ENCODE results near the gene PRKD3.
"Not testable (repeated sequence)": the region's sequence is repeated elsewhere in the genome, so short reads cannot be mapped to it uniquely, and the experiment has no call there.

The PRKD3 gene

DNA sequence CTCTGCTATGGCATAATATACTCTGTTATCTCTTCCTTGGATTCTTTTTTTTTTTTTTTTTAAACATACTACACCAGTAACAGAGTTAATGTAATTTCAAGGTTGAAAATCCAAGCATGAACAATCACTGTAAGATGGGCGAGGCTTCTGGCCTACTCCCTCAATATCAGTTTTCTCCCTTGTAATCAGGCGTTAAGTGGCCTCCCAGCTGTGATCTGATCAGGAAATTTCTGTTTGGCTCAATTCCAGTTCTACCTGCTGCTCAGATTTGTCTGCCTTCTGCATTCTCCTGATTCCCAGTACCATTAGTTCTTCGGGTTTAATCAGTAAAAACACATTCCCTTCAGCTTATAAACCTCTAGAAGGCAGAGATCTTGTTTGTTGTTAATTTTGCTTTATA, 18.6 kb downstream of the PRKD3 start:
- no peak for DNase-seq

DNA sequence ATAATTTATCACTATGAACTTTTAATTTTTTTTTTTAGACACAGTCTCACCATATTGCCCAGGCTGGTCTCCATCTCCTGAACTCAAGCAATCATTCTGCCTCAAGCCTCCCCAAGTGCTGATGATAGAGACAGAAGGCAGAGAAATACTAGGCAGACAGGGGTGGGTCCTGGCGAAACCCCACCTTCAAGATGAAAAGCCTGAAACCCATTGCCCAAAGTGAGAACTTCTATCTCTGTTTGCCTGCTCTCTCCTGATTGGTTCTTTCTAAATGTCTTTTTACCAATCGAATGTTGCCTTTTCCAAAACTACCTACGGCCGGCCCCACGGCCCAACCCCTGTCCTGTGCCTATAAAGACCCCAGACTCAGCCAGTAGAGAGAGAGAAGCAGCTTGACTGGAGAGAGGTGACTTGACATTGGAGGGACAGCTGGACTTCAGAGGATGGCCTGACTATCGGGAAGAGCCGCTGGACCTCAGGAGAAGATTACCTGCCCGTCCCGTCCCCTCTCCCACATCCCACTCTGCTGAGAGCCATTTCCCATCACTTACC, 21.9 kb downstream of the PRKD3 start:
- no peak for DNase-seq

DNA sequence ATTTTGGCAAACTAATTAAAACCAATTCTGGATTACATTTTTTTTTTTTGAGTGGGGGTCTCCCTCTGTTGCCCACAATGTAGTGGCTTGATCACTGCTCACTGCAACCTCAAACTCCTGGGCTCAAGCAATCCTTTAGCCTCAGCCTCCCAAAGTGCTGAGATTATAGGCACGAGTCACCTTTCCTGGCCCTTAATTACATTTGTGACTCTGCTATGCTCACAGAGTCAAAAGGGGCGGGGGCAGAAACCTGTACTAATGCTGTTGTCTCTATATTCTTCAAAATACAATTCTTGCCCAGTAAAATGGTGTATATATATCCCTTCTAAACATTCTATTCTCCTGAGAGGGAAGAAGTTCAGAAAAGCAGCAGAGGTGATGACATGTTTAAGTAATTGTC, 23.2 kb downstream of the PRKD3 start:
- no peak for DNase-seq

DNA sequence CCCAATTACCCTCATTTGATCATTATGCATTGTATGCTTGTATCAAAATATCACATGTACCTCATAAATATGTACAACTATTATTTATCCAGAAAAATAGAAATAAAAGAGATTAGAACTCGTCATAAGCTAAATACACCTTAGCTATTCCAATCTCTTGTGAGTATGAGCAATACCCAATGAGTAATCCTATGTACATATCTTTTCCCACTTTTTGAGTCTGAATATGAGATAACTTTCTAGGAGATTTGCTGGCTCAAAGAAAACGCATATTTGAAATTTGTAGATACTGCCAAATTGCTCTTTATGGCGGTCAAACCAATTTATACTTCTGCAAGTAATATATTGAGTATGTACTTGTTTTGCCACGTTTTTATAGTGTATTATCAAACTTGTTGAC, 24.1 kb downstream of the PRKD3 start:
- no peak for DNase-seq

DNA sequence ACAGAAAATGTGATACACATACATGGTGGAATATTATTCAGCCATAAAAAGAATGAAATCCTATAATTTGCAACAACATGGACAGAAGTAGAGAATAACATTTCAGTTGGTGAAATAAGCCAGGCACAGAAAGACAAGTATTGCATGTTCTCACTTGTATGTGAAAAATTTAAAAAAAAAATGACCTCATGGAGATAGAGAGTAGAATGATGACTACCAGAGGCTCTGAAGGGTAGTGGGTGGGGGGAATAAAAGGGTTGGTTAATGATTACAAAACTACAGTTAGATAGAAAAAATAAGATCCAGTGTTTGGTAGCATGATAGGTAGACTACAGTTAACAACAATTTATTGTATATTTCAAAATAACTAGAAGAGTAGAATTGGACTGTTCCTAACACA, 24.5 kb downstream of the PRKD3 start:
- DNase-seq: no peak

DNA sequence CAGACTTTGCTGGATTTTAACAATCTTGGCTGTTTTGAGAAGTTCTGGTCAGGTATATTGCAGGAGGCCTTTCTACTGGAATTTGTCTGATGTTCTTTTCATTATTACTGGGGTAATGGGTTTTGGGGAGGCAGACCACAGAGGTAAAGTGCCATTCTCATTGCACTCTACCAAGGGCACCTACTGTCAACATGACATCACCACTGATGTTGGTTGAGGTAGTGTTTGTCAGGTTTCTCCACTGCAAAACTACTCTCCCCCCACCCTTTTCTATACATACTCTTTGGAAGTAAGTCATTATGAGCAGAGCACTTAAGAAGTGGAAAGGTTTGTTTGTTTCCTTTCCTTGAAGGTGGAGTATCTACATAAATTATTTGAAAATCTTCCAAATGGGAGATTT, 27.0 kb downstream of the PRKD3 start:
- DNase-seq: no peak

DNA sequence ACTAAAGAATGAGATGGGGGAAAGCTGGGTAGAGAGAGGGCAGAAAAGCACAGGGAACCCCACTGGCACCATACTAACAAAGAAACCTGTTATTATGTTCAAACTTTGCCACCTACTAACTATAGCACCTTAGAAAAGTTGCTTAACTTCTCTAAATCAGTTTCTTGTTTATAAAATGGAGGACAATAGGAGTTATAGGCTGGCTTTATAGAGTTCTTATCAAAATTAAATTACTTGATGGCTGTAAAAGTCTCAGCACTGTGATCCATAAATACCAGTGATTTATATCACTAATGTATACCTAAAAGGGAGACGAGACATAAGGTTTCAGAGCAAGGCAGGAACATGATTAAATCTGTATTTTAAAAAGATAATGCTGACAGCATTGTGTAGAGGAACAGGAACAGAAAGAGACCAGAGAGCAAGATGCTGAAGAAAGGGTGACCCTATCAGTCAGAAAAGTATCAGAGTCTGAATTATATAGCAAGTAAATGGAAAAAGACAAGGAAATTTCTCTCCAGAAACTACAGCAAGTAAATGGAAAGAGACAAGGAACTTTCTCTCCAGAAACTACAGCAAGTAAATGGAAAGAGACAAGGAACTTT, 29.1 kb downstream of the PRKD3 start:
- no peak for DNase-seq

DNA sequence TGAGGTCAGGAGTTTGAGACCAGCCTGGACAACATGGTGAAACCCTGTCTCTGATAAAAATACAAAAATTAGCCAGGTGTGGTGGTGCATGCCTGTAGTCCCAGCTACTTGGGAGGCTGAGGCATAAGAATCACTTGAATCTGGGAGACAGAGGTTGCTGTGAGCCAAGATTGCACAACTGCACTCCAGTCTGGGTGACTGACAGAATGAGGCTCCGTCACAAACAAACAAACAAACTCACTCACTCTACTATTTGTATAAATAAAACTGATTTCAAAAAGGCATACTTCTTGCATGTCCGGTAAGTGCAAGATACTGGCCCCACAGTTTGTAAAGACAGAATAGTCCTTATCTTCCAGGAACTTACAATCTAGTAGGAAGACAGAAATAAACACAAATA, 29.8 kb downstream of the PRKD3 start:
- not testable (repeated sequence) for DNase-seq

DNA sequence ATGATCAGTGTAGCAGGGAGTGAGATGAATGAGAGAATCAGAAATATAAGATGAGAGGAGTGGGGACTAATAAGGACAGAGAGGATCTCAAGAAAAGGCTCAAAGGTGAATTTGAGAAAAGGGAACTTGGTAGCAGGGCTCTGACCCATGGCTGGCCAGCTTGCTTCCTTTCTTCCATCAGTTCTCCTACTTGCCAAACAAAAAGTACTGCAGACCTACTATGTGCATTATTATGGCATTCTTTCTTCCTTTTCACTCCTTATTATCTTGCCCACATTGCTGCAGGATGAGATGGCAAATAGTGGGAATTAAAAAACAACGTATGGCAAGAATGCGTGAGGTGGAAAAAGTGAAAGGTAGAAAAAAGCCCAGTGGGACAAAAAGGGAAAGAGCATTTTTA, 33.0 kb downstream of the PRKD3 start:
- no peak for DNase-seq

DNA sequence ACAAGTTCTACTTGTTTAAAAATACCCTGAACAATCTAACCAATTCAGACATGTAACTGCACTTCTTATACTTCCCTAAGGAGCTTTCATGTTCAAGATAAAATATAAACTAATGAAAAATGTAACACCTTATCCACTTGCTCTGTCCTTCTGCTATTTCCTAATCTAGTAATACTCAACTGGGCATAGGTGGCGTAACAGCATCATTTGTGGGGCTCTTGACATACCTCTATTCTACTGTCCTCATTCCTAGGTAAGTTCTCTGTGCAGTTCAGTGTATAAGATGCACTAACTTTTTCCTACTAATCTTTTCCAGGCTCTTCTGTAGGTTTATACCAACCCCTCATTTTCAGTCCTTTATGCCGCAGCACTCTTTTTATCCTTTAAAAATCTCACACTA, 36.7 kb downstream of the PRKD3 start:
- no peak for DNase-seq

DNA sequence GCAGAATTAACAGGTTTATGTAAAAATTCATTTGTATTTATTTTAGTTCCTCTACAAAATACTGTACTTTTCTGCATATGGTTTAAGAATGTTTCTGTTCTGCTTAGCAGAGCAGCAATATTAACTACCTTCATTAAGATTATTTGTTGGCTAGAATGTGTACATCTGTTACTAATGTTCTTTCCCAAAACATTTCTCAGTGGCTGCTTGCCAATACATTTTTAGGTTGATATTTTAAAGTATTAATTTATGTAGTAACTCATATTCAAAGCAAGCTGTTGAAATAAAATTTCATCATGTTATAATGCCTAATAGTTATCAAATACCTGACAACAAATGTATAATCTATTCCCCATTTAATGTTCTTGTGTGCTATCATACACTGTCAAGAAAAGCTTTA, 40.3 kb downstream of the PRKD3 start:
- DNase-seq: no peak

DNA sequence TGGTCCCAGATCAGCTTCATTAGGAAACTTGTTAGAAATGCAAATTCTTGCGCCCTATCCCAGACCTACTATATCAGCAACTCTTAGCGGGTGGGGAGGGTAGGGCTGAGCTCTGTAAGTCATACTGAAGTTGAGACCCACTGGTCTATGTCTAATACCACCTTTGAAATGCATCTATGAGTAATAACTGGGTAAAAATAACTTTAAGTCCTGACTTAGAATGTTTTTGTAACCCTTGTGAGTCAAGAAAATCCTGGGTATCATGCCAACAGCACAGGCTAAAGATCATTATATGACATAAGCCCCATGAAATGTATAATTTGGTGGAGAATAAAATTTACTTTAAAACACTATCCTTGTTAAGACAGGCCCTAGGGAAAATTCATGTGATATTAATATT, 41.4 kb downstream of the PRKD3 start:
- no peak for DNase-seq

DNA sequence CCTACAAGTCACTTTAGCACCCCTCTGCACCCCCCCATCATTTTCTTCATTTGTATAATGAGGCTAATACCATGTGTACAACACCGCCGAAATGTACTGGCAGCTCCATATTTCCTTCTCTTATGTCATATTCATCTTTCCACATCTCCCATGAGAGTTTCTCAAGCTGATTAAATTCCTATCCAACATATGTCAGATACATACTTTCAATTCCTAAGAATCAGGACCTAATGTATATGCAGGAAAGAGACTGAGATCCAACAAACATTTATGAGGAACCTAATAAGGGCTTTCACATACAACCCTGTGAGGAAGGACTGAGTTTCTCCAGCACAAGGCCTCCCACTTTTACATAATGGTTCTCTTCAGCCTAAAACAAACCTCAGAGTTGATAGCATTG, 41.9 kb downstream of the PRKD3 start:
- DNase-seq: no peak

DNA sequence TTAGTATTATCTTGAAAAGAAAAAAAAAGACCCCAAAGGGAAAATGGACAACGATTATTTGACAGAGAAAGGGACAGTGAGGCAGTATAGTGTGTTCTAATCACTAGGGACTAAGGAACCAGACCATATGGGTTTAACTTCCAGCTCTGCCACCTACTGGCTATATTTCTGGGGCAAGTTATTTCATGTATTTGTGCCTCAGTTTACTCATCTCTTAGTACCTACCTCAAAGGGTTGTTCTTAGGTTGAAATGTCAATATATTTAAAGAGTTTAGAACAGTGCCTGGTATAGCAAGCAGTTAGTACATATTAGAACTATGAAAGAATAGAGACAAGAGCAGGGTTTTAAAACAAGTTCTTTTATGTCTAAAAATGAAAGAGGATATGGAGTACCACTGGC, 42.7 kb downstream of the PRKD3 start:
- no peak for DNase-seq

DNA sequence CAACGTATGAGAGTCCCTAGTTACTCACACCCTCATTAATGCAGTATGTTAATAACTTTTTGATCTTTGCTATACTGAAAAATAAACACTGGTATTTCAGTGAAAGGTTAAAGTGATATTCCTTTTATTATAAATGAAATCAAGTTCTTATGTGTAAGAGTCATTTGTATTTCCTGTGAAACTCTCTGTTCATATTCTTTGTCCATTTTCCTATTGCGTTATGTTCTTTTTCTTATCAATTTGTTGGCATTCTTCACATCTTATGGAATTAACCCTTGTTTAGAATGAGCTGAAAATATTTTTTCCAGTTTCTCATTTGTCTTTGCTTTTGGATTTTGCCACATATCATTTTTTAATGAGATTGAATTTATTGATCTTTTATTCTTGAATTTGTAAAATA, 48.3 kb downstream of the PRKD3 start:
- no peak for DNase-seq

Measured in activated T-cell treated with anti-CD3 and anti-CD28 coated beads for 4 hours (primary cell).